ENCODE results near the gene SNTG2.

DNA sequence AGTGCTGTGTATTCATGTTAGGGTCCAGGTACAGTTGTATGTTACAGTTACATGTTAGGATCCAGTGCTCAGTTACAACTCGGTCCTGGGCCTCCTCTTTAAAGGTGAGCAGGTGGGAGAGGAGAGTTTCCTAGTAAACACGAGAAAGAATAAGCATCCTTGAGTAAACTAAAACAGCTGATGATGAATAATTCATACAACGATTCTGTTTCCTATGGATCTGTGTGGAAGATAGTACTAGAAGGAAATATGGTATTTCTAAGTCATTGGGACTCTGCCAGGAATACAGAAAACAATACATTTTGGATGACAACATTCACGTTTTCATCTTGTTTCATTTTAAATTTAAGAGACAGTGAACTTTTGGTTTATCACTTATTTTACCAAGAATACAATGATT, 29.5 kb downstream of the SNTG2 start:
- TF ChIP-seq, protein P1, sequence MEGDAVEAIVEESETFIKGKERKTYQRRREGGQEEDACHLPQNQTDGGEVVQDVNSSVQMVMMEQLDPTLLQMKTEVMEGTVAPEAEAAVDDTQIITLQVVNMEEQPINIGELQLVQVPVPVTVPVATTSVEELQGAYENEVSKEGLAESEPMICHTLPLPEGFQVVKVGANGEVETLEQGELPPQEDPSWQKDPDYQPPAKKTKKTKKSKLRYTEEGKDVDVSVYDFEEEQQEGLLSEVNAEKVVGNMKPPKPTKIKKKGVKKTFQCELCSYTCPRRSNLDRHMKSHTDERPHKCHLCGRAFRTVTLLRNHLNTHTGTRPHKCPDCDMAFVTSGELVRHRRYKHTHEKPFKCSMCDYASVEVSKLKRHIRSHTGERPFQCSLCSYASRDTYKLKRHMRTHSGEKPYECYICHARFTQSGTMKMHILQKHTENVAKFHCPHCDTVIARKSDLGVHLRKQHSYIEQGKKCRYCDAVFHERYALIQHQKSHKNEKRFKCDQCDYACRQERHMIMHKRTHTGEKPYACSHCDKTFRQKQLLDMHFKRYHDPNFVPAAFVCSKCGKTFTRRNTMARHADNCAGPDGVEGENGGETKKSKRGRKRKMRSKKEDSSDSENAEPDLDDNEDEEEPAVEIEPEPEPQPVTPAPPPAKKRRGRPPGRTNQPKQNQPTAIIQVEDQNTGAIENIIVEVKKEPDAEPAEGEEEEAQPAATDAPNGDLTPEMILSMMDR (conservative IDR thresholded peaks at IDR 0.05; ENCODE audit: low read length), result no peak
- no peak for TF ChIP-seq EZH2phosphoT487 (IDR thresholded peaks at IDR 0.05; ENCODE audit: borderline replicate concordance, low read depth, low read length)
